GM19455 (cell line): Measurements from ENCODE around the gene DNAJC12.
A peak's percentile ranks its signal among the peaks of the same experiment; 100 is the strongest.
"Not testable (repeated sequence)": the region's sequence is repeated elsewhere in the genome, so short reads cannot be mapped to it uniquely, and the experiment has no call there.

Experiments
- ATAC-seq: cut with Tn5 transposase; IDR thresholded peaks from one replicate; pipeline ENCODE4 v1.9.1; 2021; ENCODE audit not compliant: unreplicated experiment

Gene DNAJC12

DNA sequence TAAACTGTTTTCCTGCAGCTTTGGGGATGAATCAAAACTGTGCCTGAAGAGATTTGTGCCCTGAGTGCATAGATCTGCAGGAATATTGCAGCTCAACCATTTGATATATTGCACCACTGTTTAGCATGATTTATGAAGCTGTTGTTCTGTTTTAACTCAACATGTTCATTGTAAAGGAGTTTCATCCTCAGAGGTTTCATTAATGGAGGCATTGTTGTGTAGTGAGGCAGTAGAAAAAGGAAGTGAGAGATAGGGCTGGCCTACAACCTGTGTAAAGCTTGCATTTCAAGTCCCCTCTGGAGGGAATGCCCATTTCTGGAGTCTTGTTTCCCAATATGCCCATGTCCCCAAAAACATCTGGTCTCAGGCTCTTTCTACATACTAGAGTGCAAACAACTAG, 67.5 kb downstream of the DNAJC12 start:
- peak; percentile 74 for ATAC-seq

DNA sequence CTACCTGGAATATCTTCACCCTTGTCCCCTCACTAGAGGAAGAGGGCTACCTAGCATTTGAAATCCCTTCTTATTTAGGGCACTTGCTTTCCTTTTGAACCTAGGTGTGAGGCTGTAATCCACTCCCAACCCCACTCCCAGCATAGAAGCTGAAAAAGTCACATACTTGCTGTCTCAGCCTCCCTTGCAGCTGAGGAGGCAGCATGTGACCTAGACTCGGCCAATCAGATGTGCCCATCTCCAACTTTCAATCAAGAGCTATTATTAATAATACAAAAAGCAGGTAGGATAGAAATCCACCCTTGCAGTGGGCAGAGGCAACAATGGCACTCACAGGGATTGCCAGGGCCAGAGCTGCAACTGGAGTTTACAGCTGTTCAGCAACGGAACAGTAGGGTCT, 70.7 kb downstream of the DNAJC12 start:
- ATAC-seq = no peak

DNA sequence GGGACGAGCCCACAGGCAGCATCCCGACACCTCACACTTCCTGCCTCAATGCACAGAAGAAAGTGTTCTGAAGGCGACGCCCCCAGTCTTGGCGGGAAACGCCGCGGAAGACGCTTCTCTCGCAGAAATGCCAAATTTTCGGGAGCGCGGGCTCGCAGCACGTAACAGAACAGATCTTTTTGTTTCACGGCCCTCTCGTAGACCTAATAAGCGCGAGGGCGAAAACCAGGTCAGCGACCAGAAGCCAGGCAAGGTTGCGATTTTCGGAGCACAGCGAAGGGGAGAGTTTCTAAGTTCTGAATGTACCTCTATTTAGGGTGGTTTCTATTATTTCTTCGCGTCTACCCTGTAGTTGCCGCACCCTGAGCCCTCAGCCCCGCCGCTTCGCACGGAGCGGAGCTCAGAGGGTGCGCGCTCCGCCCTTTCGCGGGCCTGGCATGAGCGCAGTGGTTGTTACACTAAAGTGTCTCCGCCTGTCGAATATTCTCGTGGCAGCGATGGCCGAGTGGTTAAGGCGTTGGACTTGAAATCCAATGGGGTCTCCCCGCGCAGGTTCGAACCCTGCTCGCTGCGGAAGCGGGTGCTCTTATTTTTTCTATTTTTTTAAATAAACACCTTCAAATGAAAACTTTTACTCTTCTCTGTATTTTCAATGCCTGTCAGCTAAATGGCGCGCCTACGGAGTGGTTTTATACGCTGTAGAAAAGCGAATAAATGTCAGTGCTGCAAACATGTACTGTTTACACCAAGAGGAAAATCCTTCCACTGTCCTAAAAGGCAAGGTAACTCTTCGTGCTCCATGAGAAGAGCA, 73.8 kb downstream of the DNAJC12 start:
- ATAC-seq = peak; percentile 86

DNA sequence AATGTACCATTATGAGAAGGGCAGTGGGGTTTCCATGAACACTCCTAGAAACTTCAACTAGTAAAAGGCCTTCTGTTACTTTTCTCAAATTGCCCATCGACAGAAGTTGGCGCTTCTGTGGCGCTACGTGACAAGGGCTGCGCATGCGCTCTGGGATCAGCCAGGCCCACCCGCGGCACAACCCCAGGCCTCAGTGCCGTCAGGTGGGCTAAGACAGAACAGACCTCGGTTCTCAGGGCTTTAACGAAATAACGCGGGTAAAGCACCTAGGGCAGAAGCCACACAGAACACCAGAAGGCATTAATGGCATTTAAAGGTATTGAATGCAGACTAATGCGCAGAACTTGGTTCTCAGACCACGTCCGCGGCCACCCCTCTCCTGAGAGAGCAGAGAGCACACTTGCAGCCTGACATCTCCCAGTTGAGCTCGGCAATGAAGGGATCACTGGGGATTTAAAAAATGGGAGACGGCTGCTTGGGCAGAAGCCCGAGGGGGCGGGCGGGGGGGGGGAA, 74.4 kb downstream of the DNAJC12 start:
- peak; percentile 41 for ATAC-seq

DNA sequence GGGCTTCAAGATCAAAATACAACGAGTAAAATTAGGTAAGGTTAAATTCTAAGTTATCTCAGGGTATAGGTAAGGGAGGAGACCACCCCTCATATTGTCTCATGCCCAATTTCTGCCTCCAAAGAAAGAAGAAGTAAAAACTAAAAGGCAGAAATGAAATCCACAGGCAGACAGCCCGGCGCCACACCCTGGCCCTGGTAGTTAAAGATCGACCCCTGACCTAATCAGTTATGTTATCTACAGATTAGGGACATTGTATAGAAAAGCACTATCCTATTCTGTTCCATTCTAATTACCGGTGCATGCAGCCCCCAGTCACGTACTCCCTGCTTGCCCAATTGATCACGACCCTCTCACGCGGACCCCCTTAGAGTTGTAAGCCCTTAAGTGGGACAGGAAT, 75.4 kb downstream of the DNAJC12 start:
- ATAC-seq = not testable (repeated sequence)

DNA sequence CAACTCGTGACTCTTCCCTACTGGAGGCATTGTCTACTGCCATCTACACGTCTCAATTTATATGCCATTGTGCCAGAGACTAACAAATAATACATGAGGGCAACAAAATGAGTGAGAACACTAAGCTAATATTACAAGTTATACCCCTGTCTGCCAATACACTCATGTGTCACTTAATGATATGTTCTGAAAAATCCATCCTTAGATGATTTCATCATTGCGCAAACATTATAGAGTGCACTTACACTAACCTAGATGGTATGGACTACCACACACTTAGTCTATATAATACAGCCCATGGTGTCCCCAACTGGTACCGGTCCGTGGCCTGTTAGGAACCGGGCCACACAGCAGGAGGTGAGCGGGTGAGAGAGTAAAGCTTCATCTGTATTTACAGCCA, 77.7 kb downstream of the DNAJC12 start:
- no peak for ATAC-seq
